Gastrocnemius medialis (tissue), 4 donors: ENCODE measurements around the gene MSI2. TPM values are rescaled to one million over a fixed set of nuclear protein-coding genes. Genes with fewer than 3 reads are reported as not detected.

Experiments
- ATAC-seq, 2 donors: fragments of 150-250 bp; one replicate each; pipeline ENCODE4 v1.9.1; 2016
- DNase-seq, 2 donors: peaks; one replicate each; pipeline ENCODE4 v3.0.0-alpha.2; 2019
- H3K27ac ChIP-seq, 4 donors: fragments of 200-600 bp; sonication (generic); 1 replicate in 1 of 4; 2 replicates in 3 of 4; pipeline ENCODE4 v1.5.1; 2016 to 2018; ENCODE audit warnings: mild to moderate bottlenecking in 2 of 4, moderate library complexity in 1 of 4
- H3K27me3 ChIP-seq, 3 donors: fragments of 200-600 bp; sonication (generic) in 2 of 3; 1 replicate in 1 of 3; 2 replicates in 2 of 3; pipeline versions ENCODE4 v1.5.1 to v1.6.0; 2016 to 2019; ENCODE audit warnings: mild to moderate bottlenecking in 1 of 3, moderate library complexity in 1 of 3
- H3K36me3 ChIP-seq, 2 donors: fragments of 200-600 bp; sonication (generic) in 1 of 2; one replicate each; pipeline ENCODE4 v1.5.1; 2017 to 2018
- H3K4me1 ChIP-seq, 2 donors: fragments of 200-600 bp; sonication (generic) in 1 of 2; one replicate each; pipeline ENCODE4 v1.5.1; 2016 to 2017; ENCODE audit warnings: mild to moderate bottlenecking in 2 of 2
- H3K4me3 ChIP-seq, 4 donors: fragments of 200-600 bp; sonication (generic) in 3 of 4; 1 replicate in 1 of 4; 2 replicates in 3 of 4; pipeline ENCODE4 v1.5.1; 2016 to 2019; ENCODE audit warnings: mild to moderate bottlenecking in 2 of 4
- H3K9me3 ChIP-seq, 3 donors: fragments of 200-600 bp; sonication (generic) in 2 of 3; 1 replicate in 1 of 3; 2 replicates in 2 of 3; pipeline ENCODE4 v1.5.1; 2016 to 2019
- CTCF ChIP-seq, 5 experiments: fragments of 450-650 bp in 3 of 5; fragments of 200-600 bp in 2 of 5; sonication (generic) in 2 of 5; IDR thresholded peaks in 4 of 5; conservative IDR thresholded peaks in 1 of 5; 1 replicate in 4 of 5; 2 replicates in 1 of 5; pipeline ENCODE4 v1.5.1; 2016 to 2019; ENCODE audit warnings: antibody characterized with exemption in 5 of 5, mild to moderate bottlenecking in 3 of 5, moderate library complexity in 3 of 5
- POLR2A ChIP-seq, 2 donors: fragments of 450-650 bp; IDR thresholded peaks; one replicate each; pipeline ENCODE4 v1.6.1; 2017; ENCODE audit warnings: antibody characterized with exemption in 2 of 2, mild to moderate bottlenecking in 2 of 2, moderate library complexity in 2 of 2
- in situ Hi-C, 4 donors: fragments of 200-750 bp; cut with MboI; loops; one replicate each; pipeline versions ENCODE4 v1.15.0 to v1.8.0; 2017; ENCODE audit warnings: low sequenced_read_pairs in 4 of 4
- intact Hi-C: fragments of 100-400 bp; cut with DNase I; formaldehyde crosslinking; loops from one replicate; pipeline ENCODE4 v1.15.1; 2023; ENCODE audit warnings: low total_unique reads
- total RNA-seq, 4 donors: library from RNA; depleted of rRNA; stranded (reverse); fragments of >200 nt; gene quantifications; one replicate each; pipeline versions ENCODE4 v1.1.0 to v1.2.3, GENCODE V29; 2016

MSI2 gene
- total RNA-seq, 4 donors from 2014 or later: 33.1 to 66.2 (median 48.5) TPM

- Histone ChIP-seq H3K36me3 (no peaks in the 10 kb centered on the region), H3K27me3 (no peaks in the 10 kb centered on the region), H3K4me3 (no peak overlapping the region), H3K27ac (no peak overlapping the region), H3K4me1 (peaks cover 0 to 4% of the 10 kb centered on the region in 2 donors), H3K9me3 (no peaks in the 10 kb centered on the region)
- intact Hi-C loops (no loop called here), in situ Hi-C loops (no loop called here)
- no peak for DNase-seq
- TF ChIP-seq POLR2A (IDR thresholded peaks at IDR 0.05) (no peak), CTCF (IDR thresholded peaks at IDR 0.05 in 4 of 5, conservative IDR thresholded peaks at IDR 0.05 in 1 of 5) (no peak)
- ATAC-seq: no peak
Measured at GRCh38 chr17:57622306-57622682, 366.0 kb downstream of the MSI2 start.

- Histone ChIP-seq H3K27ac (no peak overlapping the region), H3K4me1 (peaks cover 0 to 4% of the 10 kb centered on the region in 2 donors), H3K27me3 (no peaks in the 10 kb centered on the region), H3K36me3 (no peaks in the 10 kb centered on the region), H3K4me3 (no peak overlapping the region), H3K9me3 (no peaks in the 10 kb centered on the region)
- TF ChIP-seq POLR2A (IDR thresholded peaks at IDR 0.05) (no peak), CTCF (IDR thresholded peaks at IDR 0.05 in 4 of 5, conservative IDR thresholded peaks at IDR 0.05 in 1 of 5) (no peak)
- intact Hi-C loops (no loop called here), in situ Hi-C loops (no loop called here)
- DNase-seq (no peak), ATAC-seq (peak in 1 of 2 donors; percentile 48)
Measured at GRCh38 chr17:57622683-57623433, 366.5 kb downstream of the MSI2 start.

- ATAC-seq: no peak
- Histone ChIP-seq H3K36me3 (no peaks in the 10 kb centered on the region), H3K27me3 (no peaks in the 10 kb centered on the region), H3K4me3 (no peak overlapping the region), H3K9me3 (no peaks in the 10 kb centered on the region), H3K27ac (no peak overlapping the region), H3K4me1 (peaks cover 0 to 4% of the 10 kb centered on the region in 2 donors)
- DNase-seq: no peak
- intact Hi-C loops (no loop called here), in situ Hi-C loops (no loop called here)
- no peak for TF ChIP-seq POLR2A (IDR thresholded peaks at IDR 0.05)
- no peak for TF ChIP-seq CTCF (IDR thresholded peaks at IDR 0.05 in 4 of 5, conservative IDR thresholded peaks at IDR 0.05 in 1 of 5)
Measured at GRCh38 chr17:57623620-57624019, 367.3 kb downstream of the MSI2 start.

GRCh38 chr17:57624386-57624785 lies 368.1 kb downstream of the MSI2 start:
- H3K36me3 ChIP-seq: peaks cover 0 to under 1% of the 10 kb centered on the region in 2 donors
- DNase-seq: no peak
- no peaks in the 10 kb centered on the region for H3K27me3 ChIP-seq
- no peak for ATAC-seq
- H3K4me3 ChIP-seq: no peak overlapping the region
- H3K9me3 ChIP-seq: no peaks in the 10 kb centered on the region
- TF ChIP-seq POLR2A (IDR thresholded peaks at IDR 0.05) (no peak), CTCF (IDR thresholded peaks at IDR 0.05 in 4 of 5, conservative IDR thresholded peaks at IDR 0.05 in 1 of 5) (no peak)
- in situ Hi-C loops: no loop called here
- intact Hi-C loops: no loop called here
- peaks cover 0 to 4% of the 10 kb centered on the region in 2 donors for H3K4me1 ChIP-seq
- H3K27ac ChIP-seq: no peak overlapping the region
